ENCODE measurements around the gene MACROD2.

The MACROD2 gene

DNA sequence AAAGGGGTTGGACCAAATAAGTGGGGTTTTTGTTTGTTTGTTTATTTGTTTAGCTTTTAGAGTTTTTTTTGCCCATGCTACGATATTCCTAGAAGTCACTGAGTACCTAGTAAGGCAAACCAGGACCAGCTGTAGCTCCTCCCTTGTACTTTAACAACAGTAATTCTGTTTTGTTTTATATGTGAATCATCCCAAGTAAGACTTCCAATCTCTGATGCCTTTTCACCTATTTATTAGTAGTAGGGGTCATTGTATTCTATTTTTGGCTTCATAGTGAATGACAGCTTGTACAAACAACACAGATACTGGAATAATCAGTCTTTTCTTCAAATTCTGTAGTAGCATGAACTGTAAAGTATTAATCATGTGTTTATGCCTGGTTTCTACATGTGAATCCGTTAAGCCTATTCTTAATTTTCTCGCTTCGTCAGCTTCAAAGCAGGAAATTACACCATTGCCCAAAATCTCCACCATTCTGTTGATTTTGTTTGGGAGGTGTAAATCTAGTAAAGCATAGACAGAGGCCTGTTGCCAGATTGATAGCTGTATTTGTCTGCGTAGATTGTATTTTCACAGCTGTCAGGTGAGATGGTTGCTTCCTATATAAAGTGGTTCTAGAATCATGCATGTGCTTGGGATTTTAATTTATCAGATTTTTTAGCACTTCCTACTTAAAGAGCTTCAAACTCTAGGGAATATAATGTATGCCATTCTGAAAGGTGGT is 493.6 kb downstream of the MACROD2 start:
- no peak for DNase-seq

DNA sequence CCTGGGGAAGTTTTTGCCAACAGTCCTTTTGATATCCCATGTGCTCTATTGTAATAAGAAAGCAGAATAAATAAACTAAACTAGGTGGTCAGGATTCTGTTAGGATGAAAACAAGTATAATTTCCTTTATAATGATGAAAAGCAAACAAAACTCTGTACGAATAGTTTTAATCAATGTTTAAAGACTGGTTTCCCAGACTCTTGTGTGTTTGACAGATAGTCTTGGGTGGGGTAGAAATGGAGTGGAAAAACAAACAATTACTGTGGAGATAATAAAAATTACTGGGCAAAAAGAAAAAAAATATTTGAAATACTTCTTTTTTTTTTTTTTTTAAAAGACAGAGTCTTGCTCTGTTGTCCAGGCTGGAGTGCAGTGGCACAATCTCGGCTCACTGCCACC is 494.2 kb downstream of the MACROD2 start:
- DNase-seq: no peak

- no peak for DNase-seq
Observed at GRCh38 chr20:14491436-14491835, 496.1 kb downstream of the MACROD2 start.

- no peak for DNase-seq
Observed at GRCh38 chr20:14493408-14493807, 498.1 kb downstream of the MACROD2 start.

DNA sequence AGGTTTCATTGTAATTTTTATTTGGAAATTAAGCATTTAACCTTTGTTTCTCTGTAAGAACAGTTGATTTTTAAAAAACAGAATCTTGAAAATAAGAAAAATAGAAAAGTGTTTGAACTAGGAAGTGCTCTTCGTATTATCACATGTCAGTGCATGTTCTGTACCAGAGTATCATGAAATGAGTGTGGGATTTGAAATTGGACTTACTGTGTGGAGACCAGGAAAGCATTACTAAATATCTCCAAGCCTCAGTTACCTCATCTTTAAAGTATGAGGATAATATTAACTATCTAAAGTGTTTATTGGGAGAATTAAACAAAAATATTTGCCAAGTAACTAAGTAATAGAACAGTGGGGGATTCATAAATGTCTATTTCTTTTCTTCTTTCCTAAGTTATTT is 499.0 kb downstream of the MACROD2 start:
- no peak for DNase-seq

- no peak for DNase-seq
Observed at GRCh38 chr20:14495066-14495465, 499.8 kb downstream of the MACROD2 start.

- DNase-seq: no peak
Observed at GRCh38 chr20:14497004-14497403, 501.7 kb downstream of the MACROD2 start.

GRCh38 chr20:14498772-14499171 is 503.5 kb downstream of the MACROD2 start:
- DNase-seq: no peak

- DNase-seq: no peak
Observed at GRCh38 chr20:14505476-14505875, 510.2 kb downstream of the MACROD2 start.

GRCh38 chr20:14507711-14508110 is 512.4 kb downstream of the MACROD2 start:
- DNase-seq: no peak

DNA sequence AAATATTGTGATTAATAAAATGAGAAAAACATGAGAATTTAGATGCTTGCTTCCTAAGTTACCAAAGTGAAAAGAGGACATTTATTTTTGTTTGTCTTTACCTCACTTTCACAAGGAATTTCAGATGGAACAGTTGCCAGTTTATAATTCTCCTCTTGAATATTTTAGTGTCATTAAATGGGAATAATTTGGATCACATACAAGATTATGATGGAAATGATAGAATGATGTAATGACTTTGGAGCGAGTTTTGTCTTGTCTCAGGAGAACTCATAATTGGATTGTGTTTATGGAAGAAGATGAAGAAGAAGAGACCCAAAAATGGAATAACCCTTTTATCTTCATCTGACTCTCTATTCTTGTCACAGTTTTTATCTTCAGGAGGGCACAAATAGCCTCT is 515.0 kb downstream of the MACROD2 start:
- no peak for DNase-seq

GRCh38 chr20:14512839-14513238 is 517.5 kb downstream of the MACROD2 start:
- DNase-seq: no peak

- DNase-seq: no peak
Observed at GRCh38 chr20:14518648-14519047, 523.3 kb downstream of the MACROD2 start.

DNA sequence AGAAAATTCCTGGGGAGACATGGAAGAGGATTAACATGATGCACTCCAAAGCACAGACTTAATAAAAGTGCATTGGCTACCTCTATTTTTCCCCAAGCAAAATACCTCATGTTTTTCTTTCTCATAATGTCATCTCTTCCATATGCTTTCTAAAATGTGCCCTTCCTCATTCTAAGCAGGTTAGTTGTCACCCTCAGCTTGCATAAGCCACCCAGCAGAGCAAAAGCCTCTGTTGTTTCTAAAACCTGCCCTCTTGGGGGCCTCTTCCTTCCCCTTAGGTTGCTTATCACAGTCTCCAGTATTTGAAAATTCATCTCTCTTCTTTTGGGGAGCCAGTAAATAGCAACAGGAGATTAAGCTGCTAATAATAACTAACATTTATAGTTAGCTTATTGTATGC is 525.7 kb downstream of the MACROD2 start:
- DNase-seq: no peak

DNA sequence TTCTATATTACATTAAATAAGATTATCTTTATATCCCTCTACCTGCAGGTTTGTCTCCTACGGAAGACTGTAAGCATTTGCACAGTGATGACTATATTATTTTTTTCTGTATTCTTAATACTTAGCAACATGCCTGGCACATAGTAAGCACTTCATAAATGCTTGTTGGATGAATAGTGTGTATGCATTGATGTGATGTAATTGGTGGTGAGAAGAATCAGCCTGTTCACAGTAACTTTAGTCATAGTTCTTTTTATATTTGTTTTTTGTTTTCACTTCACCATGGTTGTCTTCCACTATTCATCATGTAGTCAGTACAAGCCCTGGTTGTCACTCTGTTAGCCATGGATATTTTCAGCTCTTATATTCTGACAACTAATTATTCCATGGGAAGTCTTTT is 526.1 kb downstream of the MACROD2 start:
- DNase-seq: no peak

DNA sequence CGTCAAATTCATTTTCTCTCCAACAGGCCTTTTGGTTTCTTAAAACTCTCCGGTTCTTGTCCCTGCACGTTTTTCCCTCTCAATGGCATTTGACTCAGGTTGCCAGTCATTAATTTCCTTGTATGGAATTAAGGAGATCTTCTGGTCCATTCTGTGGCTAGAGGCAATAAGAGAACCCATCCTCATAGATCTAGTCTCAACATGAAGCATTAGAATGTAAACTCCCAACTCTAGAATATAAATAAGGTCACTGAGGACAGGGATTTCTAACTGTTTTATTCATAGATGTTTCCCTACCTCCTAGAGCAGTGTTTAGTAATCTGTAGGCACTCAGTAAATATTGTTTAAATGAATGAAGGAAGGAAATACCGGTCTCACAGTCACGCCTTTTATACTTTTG is 527.3 kb downstream of the MACROD2 start:
- no peak for DNase-seq

DNA sequence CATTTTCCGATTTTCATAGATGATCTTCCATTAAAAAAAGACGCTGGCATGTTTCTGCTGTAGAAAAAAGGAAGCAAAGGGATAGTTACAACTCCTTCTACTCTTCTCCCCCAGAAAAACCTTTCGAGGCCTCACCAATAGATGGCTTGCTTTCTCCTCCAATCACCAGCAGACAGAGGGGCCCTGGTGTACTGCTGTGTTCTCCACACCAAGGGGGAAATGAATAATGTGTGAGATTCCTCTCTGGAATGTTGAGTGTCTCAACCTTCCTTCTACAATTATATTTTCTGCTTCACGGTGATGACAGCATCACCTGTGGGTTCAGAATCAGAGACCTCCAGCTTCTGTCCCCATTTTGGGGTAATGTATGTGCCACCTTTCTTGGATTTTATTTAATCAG is 527.8 kb downstream of the MACROD2 start:
- DNase-seq: no peak

GRCh38 chr20:14525426-14525825 is 530.1 kb downstream of the MACROD2 start:
- DNase-seq: no peak

DNA sequence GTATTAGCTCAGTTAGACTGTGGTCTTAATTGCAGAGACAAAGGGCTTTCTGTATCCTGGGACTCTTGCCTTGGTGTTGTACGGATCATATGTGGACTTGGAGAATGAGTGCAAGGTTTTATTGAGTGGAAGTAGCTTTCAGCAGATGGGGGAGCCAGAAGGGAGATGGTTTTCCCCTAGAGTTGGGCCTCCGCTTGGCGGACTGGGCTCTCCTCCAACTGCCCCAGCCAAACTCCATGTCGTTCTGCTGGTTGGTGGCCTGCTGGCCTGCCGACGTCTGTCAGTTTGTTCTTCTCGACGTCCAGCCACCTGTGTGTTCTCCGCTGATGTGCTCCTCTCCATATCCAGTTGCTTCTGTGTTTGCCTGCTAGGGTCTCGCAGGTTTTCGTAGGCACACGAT is 531.6 kb downstream of the MACROD2 start:
- no peak for DNase-seq

DNA sequence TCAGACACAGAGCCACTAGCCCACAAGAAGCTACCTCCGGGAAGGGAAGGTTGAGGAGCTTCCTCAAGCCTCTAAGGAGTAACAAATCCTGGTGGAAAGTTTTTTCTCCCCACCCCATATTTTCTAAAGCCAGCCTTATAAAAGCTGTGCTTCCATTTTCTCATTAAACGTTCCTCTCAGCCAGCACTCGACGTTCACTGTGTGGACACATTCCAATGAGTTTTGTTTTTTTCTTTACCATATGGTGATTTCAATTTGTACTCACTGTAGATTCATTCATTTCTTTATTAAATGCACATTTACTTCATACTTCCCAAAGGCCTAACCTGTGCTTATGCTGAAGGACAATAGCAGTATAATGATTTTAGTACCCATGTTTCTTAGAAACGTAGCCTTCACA is 536.5 kb downstream of the MACROD2 start:
- no peak for DNase-seq

- no peak for DNase-seq
Observed at GRCh38 chr20:14536738-14537137, 541.4 kb downstream of the MACROD2 start.

DNA sequence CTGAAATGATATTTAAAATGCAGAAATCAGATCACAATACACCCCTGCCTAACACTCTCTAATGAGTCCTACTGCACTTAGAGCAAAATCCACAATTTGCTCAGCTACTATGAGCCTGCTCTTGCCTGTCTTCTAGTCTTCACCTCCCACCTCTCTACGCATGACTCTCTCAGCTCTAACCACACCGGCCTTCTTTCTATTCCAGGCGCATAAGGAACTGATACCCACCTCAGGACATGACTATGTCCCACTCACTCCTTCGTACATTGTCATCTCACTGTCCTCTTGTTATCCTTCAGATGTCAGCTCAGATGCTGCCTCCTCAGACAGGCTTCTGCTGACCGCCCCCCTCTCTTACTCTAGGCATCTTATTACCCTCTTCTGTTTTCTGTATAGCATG is 543.1 kb downstream of the MACROD2 start:
- DNase-seq: no peak

GRCh38 chr20:14543040-14543439 is 547.7 kb downstream of the MACROD2 start:
- no peak for DNase-seq

GRCh38 chr20:14544688-14545087 is 549.4 kb downstream of the MACROD2 start:
- no peak for DNase-seq

- DNase-seq: no peak
Observed at GRCh38 chr20:14550655-14551054, 555.3 kb downstream of the MACROD2 start.
